Sigmoid colon (tissue), 7 donors: ENCODE measurements around the gene LINGO1. TPM values are rescaled to one million over a fixed set of nuclear protein-coding genes. Genes with fewer than 3 reads are reported as not detected.

Experiments used
- DNase-seq: peaks from one replicate; pipeline ENCODE4 v3.0.0-alpha.2; 2019
- H3K27ac ChIP-seq, 4 donors: fragments of 200-600 bp; sonication (generic); one replicate each; pipeline ENCODE4 v1.5.1; 2016 to 2019; ENCODE audit warnings: mild to moderate bottlenecking in 1 of 4
- H3K27me3 ChIP-seq, 3 donors: fragments of 200-600 bp; sonication (generic); one replicate each; pipeline ENCODE4 v1.5.1; 2019; ENCODE audit warnings: mild to moderate bottlenecking in 1 of 3
- H3K36me3 ChIP-seq, 4 donors: fragments of 200-600 bp; sonication (generic); one replicate each; pipeline ENCODE4 v1.5.1; 2016 to 2019
- H3K4me1 ChIP-seq, 4 donors: fragments of 200-600 bp; sonication (generic); one replicate each; pipeline ENCODE4 v1.5.1; 2017 to 2019
- H3K4me3 ChIP-seq, 4 donors: fragments of 200-600 bp; sonication (generic); one replicate each; pipeline ENCODE4 v1.5.1; 2017 to 2019; ENCODE audit warnings: mild to moderate bottlenecking in 2 of 4, moderate library complexity in 1 of 4
- H3K9me3 ChIP-seq, 4 donors: fragments of 200-600 bp in 3 of 4; sonication (generic) in 3 of 4; one replicate each; pipeline versions ENCODE4 v1.5.1 to v1.6.1; 2013 to 2019
- CTCF ChIP-seq, 4 experiments: fragments of 450-650 bp in 3 of 4; fragments of 200-600 bp in 1 of 4; IDR thresholded peaks; one replicate each; pipeline ENCODE4 v1.5.1; 2016 to 2019; ENCODE audit warnings: antibody characterized with exemption in 4 of 4, mild to moderate bottlenecking in 3 of 4, moderate library complexity in 2 of 4
- EP300 ChIP-seq, 4 donors: sonication (generic); formaldehyde crosslinking; IDR thresholded peaks; one replicate each; pipeline ENCODE4 v1.6.1; 2017; ENCODE audit warnings: antibody characterized with exemption in 4 of 4
- POLR2A ChIP-seq, 2 donors: fragments of 450-650 bp; IDR thresholded peaks; one replicate each; pipeline ENCODE4 v1.6.1; 2016; ENCODE audit warnings: antibody characterized with exemption in 2 of 2, mild to moderate bottlenecking in 2 of 2, moderate library complexity in 2 of 2
- POLR2AphosphoS5 ChIP-seq, 4 donors: sonication (generic); formaldehyde crosslinking; IDR thresholded peaks; one replicate each; pipeline ENCODE4 v1.6.1; 2017; ENCODE audit warnings: antibody characterized with exemption in 4 of 4
- WGBS, 2 donors: extraction: QIAGEN DNeasy Blood & Tissue Kit; methylation state at CpG; one replicate each; pipeline ENCODE4 v1.1.7; 2013; 5-methylcytosine and 5-hydroxymethylcytosine counted together
- intact Hi-C: fragments of 100-400 bp; cut with DNase I; formaldehyde crosslinking; loops from one replicate; pipeline ENCODE4 v1.15.1; 2023
- polyA plus RNA-seq, 3 donors: library from polyadenylated mRNA; stranded (reverse); fragments of 200-250 nt; gene quantifications; one replicate each; pipeline ENCODE4 v1.2.3, GENCODE V29; 2013
- total RNA-seq, 4 donors: library from RNA; depleted of rRNA; stranded (reverse); fragments of >200 nt; gene quantifications; one replicate each; pipeline ENCODE4 v1.1.0, GENCODE V29; 2016
- donor health status: healthy with polysubstance abuse.
- donor health status: Bipolar disorder and iron deficiency.
- donor health status: healthy.

LINGO1 gene
- total and polyA plus RNA-seq, 7 donors = under 0.01 to 3.9 (median 0.68) TPM

GRCh38 chr15:77616072-77616471 is 16.6 kb downstream of the LINGO1 start:
- no peak overlapping the region for H3K4me3 ChIP-seq
- intact Hi-C loops = no loop called here
- no peaks in the 10 kb centered on the region for H3K27me3 ChIP-seq
- TF ChIP-seq POLR2A (IDR thresholded peaks at IDR 0.05) (no peak), POLR2AphosphoS5 (IDR thresholded peaks at IDR 0.05) (no peak), CTCF (IDR thresholded peaks at IDR 0.05) (no peak), EP300 (IDR thresholded peaks at IDR 0.05) (no peak)
- H3K36me3 ChIP-seq = no peaks in the 10 kb centered on the region
- H3K4me1 ChIP-seq = no peaks in the 10 kb centered on the region
- no peaks in the 10 kb centered on the region for H3K9me3 ChIP-seq
- no peak for DNase-seq
- H3K27ac ChIP-seq = no peak overlapping the region
- WGBS, 2 donors = 84 to 86% methylated on average over 8 of the region's 8 CpGs

- Histone ChIP-seq H3K36me3 (no peaks in the 10 kb centered on the region), H3K4me1 (no peaks in the 10 kb centered on the region), H3K9me3 (no peaks in the 10 kb centered on the region), H3K27ac (no peak overlapping the region), H3K4me3 (no peak overlapping the region), H3K27me3 (no peaks in the 10 kb centered on the region)
- TF ChIP-seq CTCF (IDR thresholded peaks at IDR 0.05) (no peak), POLR2A (IDR thresholded peaks at IDR 0.05) (no peak), POLR2AphosphoS5 (IDR thresholded peaks at IDR 0.05) (no peak), EP300 (IDR thresholded peaks at IDR 0.05) (no peak)
- intact Hi-C loops = no loop called here
- no peak for DNase-seq
- 96% methylated on average over 31 of the region's 31 CpGs for WGBS, 2 donors
Observed at GRCh38 chr15:77615472-77615871, 17.2 kb downstream of the LINGO1 start.

GRCh38 chr15:77614251-77614806 is 18.4 kb downstream of the LINGO1 start:
- intact Hi-C loops = no loop called here
- no peaks in the 10 kb centered on the region for H3K27me3 ChIP-seq
- no peaks in the 10 kb centered on the region for H3K4me1 ChIP-seq
- H3K36me3 ChIP-seq = no peaks in the 10 kb centered on the region
- H3K27ac ChIP-seq = no peak overlapping the region
- 75 to 93% methylated on average over 48 of the region's 48 CpGs for WGBS, 2 donors
- no peaks in the 10 kb centered on the region for H3K9me3 ChIP-seq
- DNase-seq = no peak
- TF ChIP-seq POLR2A (IDR thresholded peaks at IDR 0.05) (no peak), EP300 (IDR thresholded peaks at IDR 0.05) (no peak), CTCF (IDR thresholded peaks at IDR 0.05) (no peak), POLR2AphosphoS5 (IDR thresholded peaks at IDR 0.05) (no peak)
- H3K4me3 ChIP-seq = no peak overlapping the region

- Histone ChIP-seq H3K4me1 (no peaks in the 10 kb centered on the region), H3K27me3 (no peaks in the 10 kb centered on the region), H3K27ac (no peak overlapping the region), H3K9me3 (no peaks in the 10 kb centered on the region), H3K4me3 (no peak overlapping the region), H3K36me3 (no peaks in the 10 kb centered on the region)
- WGBS, 2 donors = 92 to 93% methylated on average over 23 of the region's 23 CpGs
- no peak for DNase-seq
- intact Hi-C loops = no loop called here
- no peak for TF ChIP-seq POLR2AphosphoS5 (IDR thresholded peaks at IDR 0.05)
- no peak for TF ChIP-seq POLR2A (IDR thresholded peaks at IDR 0.05)
- no peak for TF ChIP-seq EP300 (IDR thresholded peaks at IDR 0.05)
- no peak for TF ChIP-seq CTCF (IDR thresholded peaks at IDR 0.05)
Observed at GRCh38 chr15:77613814-77614213, 18.9 kb downstream of the LINGO1 start.
